Fibroblast of lung (primary cell): ENCODE measurements around the gene SENP3. TPM values are rescaled to one million over a fixed set of nuclear protein-coding genes. Genes with fewer than 3 reads are reported as not detected.
A peak's percentile ranks its signal among the peaks of the same experiment; 100 is the strongest.

Source experiments
- DNase-seq, 2 donors: peaks; one replicate each; pipeline versions ENCODE4 v3.0.0 to v3.0.0-alpha.2; 2010; ENCODE audit warnings: low read depth in 2 of 2
- H2AFZ ChIP-seq: 2 replicates; pipeline ENCODE4 v1.5.1; 2012; ENCODE audit warnings: low read length, control low read depth, inconsistent platforms
- H3K27ac ChIP-seq: 2 replicates; pipeline ENCODE4 v1.5.1; 2011; ENCODE audit warnings: low read length, control low read depth; ENCODE audit not compliant: insufficient read depth
- H3K27me3 ChIP-seq: 2 replicates; pipeline ENCODE4 v1.5.1; 2011; ENCODE audit warnings: mild to moderate bottlenecking, low read length; ENCODE audit not compliant: control insufficient read depth, insufficient read depth
- H3K36me3 ChIP-seq: 2 replicates; pipeline ENCODE4 v1.5.1; 2011; ENCODE audit warnings: low read length; ENCODE audit not compliant: control insufficient read depth, insufficient read depth
- H3K4me1 ChIP-seq: 2 replicates; pipeline ENCODE4 v1.5.1; 2011; ENCODE audit warnings: low read length; ENCODE audit not compliant: control insufficient read depth, insufficient read depth; ENCODE audit errors: extremely low read depth
- H3K4me2 ChIP-seq: 2 replicates; pipeline ENCODE4 v1.5.1; 2011; ENCODE audit warnings: low read length, control low read depth; ENCODE audit not compliant: insufficient read depth; ENCODE audit errors: extremely low read depth
- H3K4me3 ChIP-seq, 4 experiments: fragments of 200-600 bp in 1 of 4; sonication (generic) in 1 of 4; replicated peaks in 1 of 4; 2 replicates each; pipeline ENCODE4 v1.5.1; 2011 to 2016; ENCODE audit warnings: low read length in 4 of 4, low read depth in 3 of 4, mild to moderate bottlenecking in 3 of 4, control low read depth in 2 of 4, inconsistent platforms in 1 of 4, mixed read lengths in 1 of 4; ENCODE audit not compliant: insufficient read depth in 1 of 4; ENCODE audit errors: control extremely low read depth in 1 of 4
- H3K79me2 ChIP-seq: 2 replicates; pipeline ENCODE4 v1.5.1; 2012; ENCODE audit warnings: mild to moderate bottlenecking, low read length, inconsistent platforms; ENCODE audit not compliant: control insufficient read depth, insufficient read depth
- H3K9ac ChIP-seq: 2 replicates; pipeline ENCODE4 v1.5.1; 2011; ENCODE audit warnings: mild to moderate bottlenecking, low read length, control low read depth; ENCODE audit not compliant: insufficient read depth
- H3K9me3 ChIP-seq: 2 replicates; pipeline ENCODE4 v1.5.1; 2012; ENCODE audit warnings: low read depth, low read length; ENCODE audit not compliant: control insufficient read depth, insufficient read depth
- H4K20me1 ChIP-seq: 2 replicates; pipeline ENCODE4 v1.5.1; 2011; ENCODE audit warnings: low read length; ENCODE audit not compliant: control insufficient read depth, insufficient read depth; ENCODE audit errors: extremely low read depth
- CTCF ChIP-seq, 2 donors: IDR thresholded peaks in 1 of 2; conservative IDR thresholded peaks in 1 of 2; 1 replicate in 1 of 2; 2 replicates in 1 of 2; pipeline ENCODE4 v1.5.1; 2011 to 2012; ENCODE audit warnings: low read length in 2 of 2, control low read depth in 1 of 2, inconsistent platforms in 1 of 2, low read depth in 1 of 2, mild to moderate bottlenecking in 1 of 2
- EZH2 ChIP-seq: IDR thresholded peaks from 2 replicates; pipeline ENCODE4 v1.5.1; 2012; ENCODE audit warnings: low read length, control low read depth, mild to moderate bottlenecking; ENCODE audit errors: missing control alignments
- polyA plus RNA-seq, 2 donors: library from polyadenylated mRNA; depleted of rRNA in 1 of 2; stranded (reverse) in 1 of 2; unstranded in 1 of 2; fragments of >200 nt; gene quantifications; 2 replicates each; pipeline ENCODE4 v1.2.1, GENCODE V29; 2011 to 2012; ENCODE audit warnings: missing spikeins in 1 of 2
- total RNA-seq: library from RNA; depleted of rRNA; stranded (reverse); fragments of >200 nt; gene quantifications from 2 replicates; pipeline ENCODE4 v1.2.1, GENCODE V29; 2014

SENP3 gene
- total and polyA plus RNA-seq, 2 donors (not counting 1 experiment from before 2014, with no cell fraction given) = 66.2 to 67.6 TPM

- Histone ChIP-seq H3K9ac (peak overlapping the region; percentile 18), H4K20me1 (peaks cover 14% of the 10 kb centered on the region), H3K4me3 (peak overlapping the region; percentile 96 to 99 (median 98))
Measured at GRCh38 chr17:7575481-7575883, 13.8 kb downstream of the SENP3 start.

GRCh38 chr17:7575959-7576358 is 14.2 kb downstream of the SENP3 start:
- no peak overlapping the region for H3K27ac ChIP-seq
- peaks cover 52% of the 10 kb centered on the region for H3K36me3 ChIP-seq
- peaks cover 70% of the 10 kb centered on the region for H3K79me2 ChIP-seq

More at GRCh38 chr17:7575481-7575883, 13.8 kb downstream of the SENP3 start:
- Histone ChIP-seq H3K27ac (peak overlapping the region; percentile 98), H2AFZ (no peak overlapping the region), H3K4me1 (peaks cover 37% of the 10 kb centered on the region), H3K79me2 (peaks cover 65% of the 10 kb centered on the region), H3K4me2 (peak overlapping the region; percentile 100), H3K9me3 (no peaks in the 10 kb centered on the region), H3K36me3 (peaks cover 51% of the 10 kb centered on the region), H3K27me3 (no peaks in the 10 kb centered on the region)
- no peak for DNase-seq
- no peak for TF ChIP-seq CTCF (conservative IDR thresholded peaks at IDR 0.05 in 1 of 2, IDR thresholded peaks at IDR 0.05 in 1 of 2; ENCODE audit: low read depth in 1 of 2, low read length in 2 of 2)

GRCh38 chr17:7576432-7576937 is 14.8 kb downstream of the SENP3 start:
- TF ChIP-seq EZH2 = no peak
- no peak for TF ChIP-seq CTCF (conservative IDR thresholded peaks at IDR 0.05 in 1 of 2, IDR thresholded peaks at IDR 0.05 in 1 of 2; ENCODE audit: low read depth in 1 of 2, low read length in 2 of 2)
- H3K4me2 ChIP-seq = peak overlapping the region; percentile 4
- H3K27ac ChIP-seq = no peak overlapping the region
- peaks cover 47% of the 10 kb centered on the region for H3K36me3 ChIP-seq
- H3K79me2 ChIP-seq = peaks cover 74% of the 10 kb centered on the region
- H2AFZ ChIP-seq = no peak overlapping the region
- H4K20me1 ChIP-seq = peaks cover 14% of the 10 kb centered on the region
- peaks cover 42% of the 10 kb centered on the region for H3K4me1 ChIP-seq
- no peaks in the 10 kb centered on the region for H3K27me3 ChIP-seq
- H3K9ac ChIP-seq = no peak overlapping the region
- H3K9me3 ChIP-seq = no peaks in the 10 kb centered on the region
- no peak for DNase-seq
- H3K4me3 ChIP-seq = no peak overlapping the region

More at GRCh38 chr17:7575959-7576358, 14.2 kb downstream of the SENP3 start:
- H3K4me2 ChIP-seq = no peak overlapping the region
- no peaks in the 10 kb centered on the region for H3K27me3 ChIP-seq
- no peak overlapping the region for H3K9ac ChIP-seq
- TF ChIP-seq CTCF (conservative IDR thresholded peaks at IDR 0.05 in 1 of 2, IDR thresholded peaks at IDR 0.05 in 1 of 2; ENCODE audit: low read depth in 1 of 2, low read length in 2 of 2) (no peak), EZH2 (no peak)
- H2AFZ ChIP-seq = no peak overlapping the region
- H3K4me1 ChIP-seq = peaks cover 41% of the 10 kb centered on the region
- H3K4me3 ChIP-seq = peak overlapping the region in 1 of 4 experiments; percentile 99
- no peaks in the 10 kb centered on the region for H3K9me3 ChIP-seq
- no peak for DNase-seq
- H4K20me1 ChIP-seq = peaks cover 14% of the 10 kb centered on the region
